Smooth muscle cell (in vitro differentiated cells): Measurements from ENCODE around the gene WBP1. TPM values are rescaled to one million over a fixed set of nuclear protein-coding genes. Genes with fewer than 3 reads are reported as not detected.
A peak's percentile ranks its signal among the peaks of the same experiment; 100 is the strongest.

Experiments
- DNase-seq: peaks from one replicate; lab custom pipeline; 2025; ENCODE audit not compliant: unreplicated experiment; lab: John Stamatoyannopoulos, UW
- H2AFZ ChIP-seq: fragments of 200-600 bp; sonication (generic); 2 replicates; pipeline ENCODE4 v1.6.0; 2016; ENCODE audit warnings: antibody characterized with exemption, low read depth, mild to moderate bottlenecking
- H3F3A ChIP-seq: fragments of 200-600 bp; sonication (generic); 2 replicates; pipeline ENCODE4 v1.6.0; 2017; ENCODE audit warnings: antibody characterized with exemption, low read depth
- H3K27ac ChIP-seq: fragments of 200-600 bp; sonication (generic); 2 replicates; pipeline ENCODE4 v1.5.1; 2016; ENCODE audit warnings: low read depth, mild to moderate bottlenecking
- H3K27me3 ChIP-seq: fragments of 200-600 bp; sonication (generic); 2 replicates; pipeline ENCODE4 v1.6.1; 2016; ENCODE audit warnings: low read depth, mild to moderate bottlenecking
- H3K36me3 ChIP-seq: fragments of 200-600 bp; sonication (generic); 2 replicates; pipeline ENCODE4 v1.5.1; 2016; ENCODE audit warnings: low read depth
- H3K4me1 ChIP-seq: fragments of 200-600 bp; sonication (generic); 2 replicates; pipeline ENCODE4 v1.5.1; 2016; ENCODE audit warnings: low read depth
- H3K4me2 ChIP-seq: fragments of 200-600 bp; sonication (generic); 2 replicates; pipeline ENCODE4 v1.6.0; 2016; ENCODE audit warnings: mild to moderate bottlenecking
- H3K4me3 ChIP-seq: fragments of 200-600 bp; sonication (generic); 2 replicates; pipeline ENCODE4 v1.5.1; 2016; ENCODE audit warnings: mild to moderate bottlenecking
- H3K79me2 ChIP-seq: fragments of 200-600 bp; sonication (generic); 2 replicates; pipeline ENCODE4 v1.6.0; 2016; ENCODE audit warnings: low read depth, mild to moderate bottlenecking
- H3K9ac ChIP-seq: fragments of 200-600 bp; sonication (generic); 2 replicates; pipeline ENCODE4 v1.6.0; 2016; ENCODE audit warnings: low read depth
- H3K9me3 ChIP-seq: fragments of 200-600 bp; sonication (generic); replicated peaks from 2 replicates; pipeline ENCODE4 v1.5.1; 2016; ENCODE audit warnings: low read depth
- H4K20me1 ChIP-seq: fragments of 200-600 bp; sonication (generic); 2 replicates; pipeline ENCODE4 v1.6.0; 2016; ENCODE audit warnings: low read depth
- WGBS: methylation state at CpG from one replicate; pipeline ENCODE4 v1.1.7; 2016; ENCODE audit warnings: low lambda C conversion rate; 5-methylcytosine and 5-hydroxymethylcytosine counted together
- polyA plus RNA-seq: library from polyadenylated mRNA; unstranded; fragments of >200 nt; fragmentation: Nextera tagmentation; extraction: Ambion mirVana; gene quantifications from 2 replicates; pipeline ENCODE4 v1.2.1, GENCODE V29; 2016
- total RNA-seq: library from RNA; depleted of rRNA; stranded (reverse); fragments of >200 nt; gene quantifications from 2 replicates; pipeline ENCODE4 v1.2.3, GENCODE V29; 2014
- TF ChIP-seq, protein P1 (sequence below): fragments of 200-600 bp; sonication (generic); IDR thresholded peaks from 2 replicates; pipeline ENCODE4 v1.5.1; 2017; ENCODE audit warnings: borderline replicate concordance, mild to moderate bottlenecking, antibody characterized with exemption; ENCODE audit not compliant: insufficient read depth, poor library complexity, severe bottlenecking

The WBP1 gene
- total and polyA plus RNA-seq, 2 experiments from 2014 or later, result 90.8 to 117 TPM

DNA sequence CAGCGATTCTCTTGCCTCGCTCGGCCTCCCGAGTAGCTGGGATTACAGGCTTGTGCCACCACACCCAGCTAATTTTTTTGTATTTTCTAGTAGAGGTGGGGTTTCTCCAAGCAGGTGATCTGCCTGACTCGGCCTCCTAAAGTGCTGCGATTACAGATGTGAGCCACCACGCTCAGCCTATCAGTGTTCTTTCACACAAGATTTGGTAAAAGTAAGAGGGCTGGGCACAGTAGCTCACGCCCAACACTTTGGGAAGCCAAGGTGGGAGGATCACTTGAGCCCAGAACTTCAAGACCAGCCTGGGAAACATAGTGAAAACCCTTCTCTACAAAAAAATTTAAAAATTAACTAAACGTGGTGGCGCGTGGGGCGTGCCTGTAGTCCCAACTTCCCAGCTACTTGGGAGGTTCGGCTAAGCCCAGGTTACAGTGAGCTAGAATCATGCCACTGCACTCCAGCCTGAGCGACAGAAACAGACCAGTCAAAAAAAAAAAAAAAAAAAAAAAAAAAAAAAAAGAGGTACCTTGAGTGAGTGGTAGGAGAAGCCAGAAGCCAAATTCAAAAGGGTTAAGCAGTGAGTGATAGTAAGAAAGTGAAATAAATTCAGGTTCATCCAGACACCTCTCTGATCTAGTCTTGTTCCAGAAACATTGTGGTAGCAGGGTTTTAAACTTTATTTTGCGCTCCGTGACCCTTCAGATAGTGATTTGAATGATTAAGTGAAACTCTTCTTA lies 13.3 kb downstream of the WBP1 start:
- no peak for DNase-seq
- peak overlapping the region; percentile 65 for H3K4me3 ChIP-seq
- TF ChIP-seq, protein P1, sequence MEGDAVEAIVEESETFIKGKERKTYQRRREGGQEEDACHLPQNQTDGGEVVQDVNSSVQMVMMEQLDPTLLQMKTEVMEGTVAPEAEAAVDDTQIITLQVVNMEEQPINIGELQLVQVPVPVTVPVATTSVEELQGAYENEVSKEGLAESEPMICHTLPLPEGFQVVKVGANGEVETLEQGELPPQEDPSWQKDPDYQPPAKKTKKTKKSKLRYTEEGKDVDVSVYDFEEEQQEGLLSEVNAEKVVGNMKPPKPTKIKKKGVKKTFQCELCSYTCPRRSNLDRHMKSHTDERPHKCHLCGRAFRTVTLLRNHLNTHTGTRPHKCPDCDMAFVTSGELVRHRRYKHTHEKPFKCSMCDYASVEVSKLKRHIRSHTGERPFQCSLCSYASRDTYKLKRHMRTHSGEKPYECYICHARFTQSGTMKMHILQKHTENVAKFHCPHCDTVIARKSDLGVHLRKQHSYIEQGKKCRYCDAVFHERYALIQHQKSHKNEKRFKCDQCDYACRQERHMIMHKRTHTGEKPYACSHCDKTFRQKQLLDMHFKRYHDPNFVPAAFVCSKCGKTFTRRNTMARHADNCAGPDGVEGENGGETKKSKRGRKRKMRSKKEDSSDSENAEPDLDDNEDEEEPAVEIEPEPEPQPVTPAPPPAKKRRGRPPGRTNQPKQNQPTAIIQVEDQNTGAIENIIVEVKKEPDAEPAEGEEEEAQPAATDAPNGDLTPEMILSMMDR, result no peak
- no peaks in the 10 kb centered on the region for H4K20me1 ChIP-seq
- H3K9me3 ChIP-seq, result no peaks in the 10 kb centered on the region
- H3K4me1 ChIP-seq, result peaks cover 12% of the 10 kb centered on the region
- H2AFZ ChIP-seq, result peak overlapping the region; percentile 88
- H3K4me2 ChIP-seq, result peak overlapping the region; percentile 89
- H3F3A ChIP-seq, result peaks cover 11% of the 10 kb centered on the region
- H3K27me3 ChIP-seq, result no peaks in the 10 kb centered on the region
- H3K27ac ChIP-seq, result peak overlapping the region; percentile 91
- WGBS, result 70% methylated on average over 16 of the region's 16 CpGs
- no peaks in the 10 kb centered on the region for H3K36me3 ChIP-seq
- H3K79me2 ChIP-seq, result peaks cover 3% of the 10 kb centered on the region
- H3K9ac ChIP-seq, result peak overlapping the region; percentile 70

DNA sequence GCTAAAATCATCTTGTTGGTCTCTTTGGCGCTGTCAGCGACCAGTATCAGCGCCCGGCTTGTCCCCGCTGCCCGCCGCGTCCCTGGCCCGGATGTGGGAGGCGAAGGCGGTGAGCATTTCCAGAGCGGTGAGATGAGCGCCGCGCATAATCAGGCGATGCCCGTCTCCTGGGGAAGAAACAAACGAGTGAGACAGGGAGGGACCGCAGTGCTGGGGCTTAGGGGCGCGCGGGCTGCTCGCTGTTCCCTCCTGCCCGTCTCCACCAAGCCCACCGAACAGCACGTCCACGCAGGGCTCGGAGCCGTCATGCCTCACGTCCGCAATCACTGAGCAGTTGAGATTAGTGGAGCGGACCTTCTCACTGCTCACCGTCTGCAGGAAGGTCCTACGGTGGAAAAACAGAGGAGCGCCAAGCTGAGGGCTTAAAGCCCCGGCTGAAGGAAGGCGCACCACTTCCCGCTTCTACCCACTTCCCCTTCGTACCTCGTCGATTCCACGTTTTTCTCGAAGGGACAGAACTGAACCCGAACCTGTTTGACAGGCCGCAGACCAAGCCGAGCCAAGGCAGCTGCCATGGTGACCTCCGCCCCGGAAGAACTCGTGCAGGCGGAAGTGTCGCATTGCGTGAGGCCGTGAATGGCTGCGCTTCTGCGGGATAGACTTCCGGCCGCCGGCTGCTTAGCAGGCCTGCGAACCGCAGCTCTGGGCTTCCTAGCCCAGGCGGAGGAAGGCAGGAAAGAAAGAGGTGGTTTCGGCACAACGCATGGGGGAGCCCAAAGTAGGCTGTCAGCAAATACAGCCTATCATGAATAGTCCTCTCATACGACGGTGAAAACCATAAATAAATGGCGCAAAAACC lies 14.1 kb downstream of the WBP1 start, which contains the start of gene MRPL53:
Gene MRPL53, minus strand, starts transcription at position 595 of the 859 bp plus-strand sequence. Its CDS starts 20 bp downstream, at position 575.
- TF ChIP-seq, protein P1, result no peak
- Histone ChIP-seq H3K4me2 (peak within 1 kb of the TSS; percentile 89), H3K4me1 (peaks cover 12% of the 10 kb centered on the region), H3K4me3 (peak within 1 kb of the TSS; percentile 65), H3K27me3 (no peaks in the 10 kb centered on the region), H3K36me3 (no peaks in the 10 kb centered on the region), H3K79me2 (peaks cover 2% of the 10 kb centered on the region), H2AFZ (peak within 1 kb of the TSS; percentile 88), H3F3A (peaks cover 8% of the 10 kb centered on the region), H3K9ac (peak within 1 kb of the TSS; percentile 70), H3K9me3 (no peaks in the 10 kb centered on the region), H3K27ac (peak within 1 kb of the TSS; percentile 91), H4K20me1 (no peaks in the 10 kb centered on the region)
- 2% methylated on average over 65 of the region's 66 CpGs for WGBS
- DNase-seq, result peak; percentile 63

DNA sequence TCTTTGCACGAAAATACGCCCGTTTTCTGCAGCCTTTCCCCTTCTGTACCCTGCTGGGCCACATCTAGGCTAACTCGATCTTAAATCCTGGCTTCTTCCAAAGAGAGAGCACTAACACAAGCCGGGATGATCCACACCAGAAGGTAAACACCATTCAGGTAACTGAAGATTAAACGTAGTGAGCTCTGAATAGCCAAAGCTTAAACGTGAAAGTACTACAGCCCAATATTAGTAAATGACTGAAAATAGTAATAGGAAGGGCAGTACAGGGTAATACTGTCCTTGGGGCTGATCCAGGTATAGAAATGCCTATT lies 14.7 kb downstream of the WBP1 start:
- DNase-seq, result no peak
- TF ChIP-seq, protein P1, result no peak
- H3K9me3 ChIP-seq, result no peaks in the 10 kb centered on the region
- peak overlapping the region; percentile 65 for H3K4me3 ChIP-seq
- peak overlapping the region; percentile 88 for H2AFZ ChIP-seq
- peak overlapping the region; percentile 69 for H3K9ac ChIP-seq
- H3F3A ChIP-seq, result peaks cover 5% of the 10 kb centered on the region
- no peaks in the 10 kb centered on the region for H4K20me1 ChIP-seq
- no peaks in the 10 kb centered on the region for H3K36me3 ChIP-seq
- H3K27ac ChIP-seq, result peak overlapping the region; percentile 91
- H3K4me1 ChIP-seq, result peaks cover 12% of the 10 kb centered on the region
- WGBS, result 22% methylated on average over 7 of the region's 7 CpGs
- H3K79me2 ChIP-seq, result peaks cover 2% of the 10 kb centered on the region
- peak overlapping the region; percentile 89 for H3K4me2 ChIP-seq
- no peaks in the 10 kb centered on the region for H3K27me3 ChIP-seq
